ENCODE data around the gene SPPL3.

GRCh38 chr12:120793357-120793756 is 110.8 kb downstream of the SPPL3 start:
- TF ChIP-seq TCF7L2 (IDR thresholded peaks at IDR 0.05; ENCODE audit: borderline replicate concordance, low read depth, low read length) = no peak
- no peak for TF ChIP-seq ZNF639 (tag by site-specific recombination; IDR thresholded peaks at IDR 0.05)
- TF ChIP-seq ZNF701 (tag by site-specific recombination; IDR thresholded peaks at IDR 0.05) = no peak
- TF ChIP-seq CTCF (tag by site-specific recombination; IDR thresholded peaks at IDR 0.05) = no peak
- TF ChIP-seq ZNF274 (IDR thresholded peaks at IDR 0.05; ENCODE audit: low read length) = no peak
- TF ChIP-seq ZNF274 (tag by site-specific recombination; IDR thresholded peaks at IDR 0.05; ENCODE audit: borderline replicate concordance) = no peak
- TF ChIP-seq ZNF449 (tag by site-specific recombination; IDR thresholded peaks at IDR 0.05) = no peak
- TF ChIP-seq HOXA7 (CRISPR knock-in tag; IDR thresholded peaks at IDR 0.05; ENCODE audit: borderline replicate concordance) = no peak
- TF ChIP-seq ZBTB11 (tag by site-specific recombination; conservative IDR thresholded peaks at IDR 0.05; ENCODE audit: low read depth) = no peak
- TF ChIP-seq ZNF335 (tag by site-specific recombination; conservative IDR thresholded peaks at IDR 0.05) = no peak
- TF ChIP-seq IKZF3 (tag by site-specific recombination; IDR thresholded peaks at IDR 0.05) = no peak
- no peak for TF ChIP-seq YY1 (tag by site-specific recombination; IDR thresholded peaks at IDR 0.05)

Measured in HEK293 (cell line).